Panc1 (cell line): ENCODE data around the gene HSF2BP. TPM values are rescaled to one million over a fixed set of nuclear protein-coding genes. Genes with fewer than 3 reads are reported as not detected.

Experiments
- ATAC-seq: fragments of 200-7000 bp; cut with Tn5 transposase; 2 replicates; pipeline ENCODE4 v1.9.1; 2020; ENCODE audit warnings: mild to moderate bottlenecking, moderate library complexity
- BruUV-seq: library from RNA; stranded (reverse); fragments of 400-500 nt; replicated peaks from 2 replicates; lab custom pipeline; 2021; lab: Mats Ljungman, UMichigan
- CTCF ChIA-PET: fragments of 300-600 bp; sonication (Branson Sonifier 250); formaldehyde crosslinking; loops from one replicate; lab custom pipeline; 2022; ENCODE audit warnings: antibody characterized with exemption; lab: Charles Lee
- POLR2A ChIA-PET: fragments of 300-600 bp; sonication (Branson Sonifier 250); formaldehyde crosslinking; loops from one replicate; lab custom pipeline; 2022; ENCODE audit warnings: antibody characterized with exemption; lab: Charles Lee
- DNase-seq: peaks from one replicate; pipeline ENCODE4 v3.0.0-alpha.2; 2010; ENCODE audit warnings: low read depth, low spot score
- H3K27ac ChIP-seq: 2 replicates; pipeline ENCODE4 v1.5.1; 2011; ENCODE audit warnings: mild to moderate bottlenecking, low read length, inconsistent platforms
- H3K27me3 ChIP-seq: fragments of 200-500 bp; sonication (Bioruptor generic); 2 replicates; pipeline ENCODE4 v1.6.0; 2014; ENCODE audit warnings: low read length, inconsistent platforms; ENCODE audit not compliant: control insufficient read depth, insufficient read depth
- H3K36me3 ChIP-seq: fragments of 200-500 bp; sonication (Bioruptor generic); 2 replicates; pipeline ENCODE4 v1.5.1; 2014; ENCODE audit warnings: inconsistent platforms, mild to moderate bottlenecking, low read length, moderate library complexity; ENCODE audit not compliant: control insufficient read depth, insufficient read depth
- H3K4me1 ChIP-seq: 2 replicates; pipeline ENCODE4 v1.5.1; 2011; ENCODE audit warnings: inconsistent platforms, mild to moderate bottlenecking, low read length, moderate library complexity; ENCODE audit not compliant: control insufficient read depth, insufficient read depth
- H3K4me3 ChIP-seq, 2 experiments: 2 replicates each; pipeline ENCODE4 v1.5.1; 2011 to 2012; ENCODE audit warnings: low read depth in 2 of 2, low read length in 2 of 2, mild to moderate bottlenecking in 2 of 2, inconsistent platforms in 1 of 2, moderate library complexity in 1 of 2
- H3K9me3 ChIP-seq: fragments of 200-500 bp; sonication (Bioruptor generic); 2 replicates; pipeline ENCODE4 v1.5.1; 2014; ENCODE audit warnings: low read depth, mild to moderate bottlenecking, inconsistent platforms, low read length, moderate library complexity; ENCODE audit not compliant: control insufficient read depth, insufficient read depth
- POLR2AphosphoS5 ChIP-seq: IDR thresholded peaks from 2 replicates; pipeline ENCODE4 v1.6.1; 2012; ENCODE audit warnings: mild to moderate bottlenecking, low read depth, low read length, moderate library complexity
- SIN3A ChIP-seq: IDR thresholded peaks from 2 replicates; pipeline ENCODE4 v1.6.1; 2012; ENCODE audit warnings: low read depth, mild to moderate bottlenecking, low read length, moderate library complexity, borderline replicate concordance; ENCODE audit not compliant: insufficient read depth
- TCF7L2 ChIP-seq: IDR thresholded peaks from 2 replicates; pipeline ENCODE4 v1.6.1; 2011; ENCODE audit warnings: mild to moderate bottlenecking, low read depth, low read length, inconsistent platforms
- in situ Hi-C: cut with HindIII; loops from 2 replicates; pipeline ENCODE4 v1.10.0; 2016; ENCODE audit warnings: low sequenced_read_pairs, low pct_unique_long_range_greater_than_20kb
- intact Hi-C: fragments of 100-400 bp; cut with micrococcal nuclease; formaldehyde crosslinking; loops from one replicate; pipeline ENCODE4 v1.10.0; 2022; ENCODE audit not compliant: unreplicated experiment
- total RNA-seq: library from RNA; stranded (reverse); gene quantifications from one replicate; pipeline ENCODE4 v1.2.1, GENCODE V29; 2021; ENCODE audit not compliant: unreplicated experiment
- TF ChIP-seq, protein P1 (sequence below), 2 experiments: IDR thresholded peaks; 2 replicates each; pipeline ENCODE4 v1.6.1; 2011 to 2012; ENCODE audit warnings: low read depth in 2 of 2, control low read depth in 1 of 2, low read length in 1 of 2, mild to moderate bottlenecking in 1 of 2, moderate library complexity in 1 of 2; ENCODE audit not compliant: insufficient read depth in 1 of 2
- TF ChIP-seq, protein P2 (sequence below): fragments of 450-650 bp; IDR thresholded peaks from 2 replicates; pipeline ENCODE4 v1.5.1; 2017; ENCODE audit warnings: mild to moderate bottlenecking

Gene HSF2BP
- total RNA-seq, 1 experiment from 2014 or later: 4.2 TPM

DNA sequence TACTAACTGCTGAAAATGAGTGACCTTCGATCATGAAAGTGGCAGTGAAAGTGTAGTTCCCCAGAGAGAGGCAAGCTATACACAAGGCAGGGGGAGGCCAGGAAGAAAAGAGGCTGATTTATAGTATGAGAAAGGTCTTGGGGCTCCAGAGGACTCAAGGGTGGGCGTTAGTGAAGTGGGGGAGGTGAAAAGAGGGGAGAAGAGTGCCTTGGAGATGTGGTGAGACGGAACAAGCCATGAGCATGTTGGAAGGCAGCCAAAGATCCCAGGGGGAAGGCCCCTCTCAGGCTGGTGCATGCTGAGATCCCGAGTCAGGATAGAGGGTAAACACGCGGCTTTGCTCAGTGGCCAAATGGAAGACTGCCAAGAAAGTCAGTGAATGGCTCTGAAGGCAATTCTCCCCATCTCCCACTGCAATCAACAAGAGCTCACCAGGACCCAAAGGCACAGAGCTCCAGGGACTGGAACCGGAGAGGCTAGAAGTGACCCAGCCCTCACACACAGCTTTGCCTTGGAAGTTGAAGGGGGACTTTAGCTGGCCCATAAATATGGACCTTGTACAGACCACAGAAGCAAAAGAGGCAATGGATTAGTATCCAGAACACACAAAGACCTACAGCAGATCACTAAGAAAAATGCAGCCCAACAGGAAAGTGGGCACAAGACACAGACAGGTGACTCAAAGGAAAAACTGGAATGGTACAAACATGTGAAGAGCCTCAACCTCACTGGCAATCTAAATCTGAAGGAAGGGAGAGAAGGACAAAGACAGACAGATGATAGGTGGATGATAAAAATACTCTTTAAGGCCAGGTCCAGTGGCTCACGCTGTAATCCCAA lies 49.6 kb downstream of the HSF2BP start:
- H3K4me1 ChIP-seq: peaks cover 16% of the 10 kb centered on the region
- CTCF ChIA-PET: interaction anchor here (0.7 kb wide), 1 partner anchor 297 kb away, joined by 4 read pairs; no protein-coding TSS in a partner anchor
- H3K36me3 ChIP-seq: no peaks in the 10 kb centered on the region
- no peak overlapping the region for H3K4me3 ChIP-seq
- POLR2A ChIA-PET: no interaction called here
- H3K27ac ChIP-seq: peak overlapping the region; percentile 73
- intact Hi-C loops (loop anchor here (5.0 kb wide), 1 partner anchor 38 kb away; no protein-coding TSS in a partner anchor), in situ Hi-C loops (no loop called here)
- ATAC-seq: peak; percentile 82
- no TSS peak for BruUV-seq
- H3K9me3 ChIP-seq: no peaks in the 10 kb centered on the region
- no peaks in the 10 kb centered on the region for H3K27me3 ChIP-seq
- no peak for DNase-seq
- no peak for TF ChIP-seq POLR2AphosphoS5
- no peak for TF ChIP-seq TCF7L2
- TF ChIP-seq, protein P1, sequence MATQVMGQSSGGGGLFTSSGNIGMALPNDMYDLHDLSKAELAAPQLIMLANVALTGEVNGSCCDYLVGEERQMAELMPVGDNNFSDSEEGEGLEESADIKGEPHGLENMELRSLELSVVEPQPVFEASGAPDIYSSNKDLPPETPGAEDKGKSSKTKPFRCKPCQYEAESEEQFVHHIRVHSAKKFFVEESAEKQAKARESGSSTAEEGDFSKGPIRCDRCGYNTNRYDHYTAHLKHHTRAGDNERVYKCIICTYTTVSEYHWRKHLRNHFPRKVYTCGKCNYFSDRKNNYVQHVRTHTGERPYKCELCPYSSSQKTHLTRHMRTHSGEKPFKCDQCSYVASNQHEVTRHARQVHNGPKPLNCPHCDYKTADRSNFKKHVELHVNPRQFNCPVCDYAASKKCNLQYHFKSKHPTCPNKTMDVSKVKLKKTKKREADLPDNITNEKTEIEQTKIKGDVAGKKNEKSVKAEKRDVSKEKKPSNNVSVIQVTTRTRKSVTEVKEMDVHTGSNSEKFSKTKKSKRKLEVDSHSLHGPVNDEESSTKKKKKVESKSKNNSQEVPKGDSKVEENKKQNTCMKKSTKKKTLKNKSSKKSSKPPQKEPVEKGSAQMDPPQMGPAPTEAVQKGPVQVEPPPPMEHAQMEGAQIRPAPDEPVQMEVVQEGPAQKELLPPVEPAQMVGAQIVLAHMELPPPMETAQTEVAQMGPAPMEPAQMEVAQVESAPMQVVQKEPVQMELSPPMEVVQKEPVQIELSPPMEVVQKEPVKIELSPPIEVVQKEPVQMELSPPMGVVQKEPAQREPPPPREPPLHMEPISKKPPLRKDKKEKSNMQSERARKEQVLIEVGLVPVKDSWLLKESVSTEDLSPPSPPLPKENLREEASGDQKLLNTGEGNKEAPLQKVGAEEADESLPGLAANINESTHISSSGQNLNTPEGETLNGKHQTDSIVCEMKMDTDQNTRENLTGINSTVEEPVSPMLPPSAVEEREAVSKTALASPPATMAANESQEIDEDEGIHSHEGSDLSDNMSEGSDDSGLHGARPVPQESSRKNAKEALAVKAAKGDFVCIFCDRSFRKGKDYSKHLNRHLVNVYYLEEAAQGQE (IDR thresholded peaks at IDR 0.05; ENCODE audit: insufficient read depth in 1 of 2, low read depth in 2 of 2, low read length in 1 of 2): no peak
- TF ChIP-seq SIN3A: no peak
- TF ChIP-seq, protein P2, sequence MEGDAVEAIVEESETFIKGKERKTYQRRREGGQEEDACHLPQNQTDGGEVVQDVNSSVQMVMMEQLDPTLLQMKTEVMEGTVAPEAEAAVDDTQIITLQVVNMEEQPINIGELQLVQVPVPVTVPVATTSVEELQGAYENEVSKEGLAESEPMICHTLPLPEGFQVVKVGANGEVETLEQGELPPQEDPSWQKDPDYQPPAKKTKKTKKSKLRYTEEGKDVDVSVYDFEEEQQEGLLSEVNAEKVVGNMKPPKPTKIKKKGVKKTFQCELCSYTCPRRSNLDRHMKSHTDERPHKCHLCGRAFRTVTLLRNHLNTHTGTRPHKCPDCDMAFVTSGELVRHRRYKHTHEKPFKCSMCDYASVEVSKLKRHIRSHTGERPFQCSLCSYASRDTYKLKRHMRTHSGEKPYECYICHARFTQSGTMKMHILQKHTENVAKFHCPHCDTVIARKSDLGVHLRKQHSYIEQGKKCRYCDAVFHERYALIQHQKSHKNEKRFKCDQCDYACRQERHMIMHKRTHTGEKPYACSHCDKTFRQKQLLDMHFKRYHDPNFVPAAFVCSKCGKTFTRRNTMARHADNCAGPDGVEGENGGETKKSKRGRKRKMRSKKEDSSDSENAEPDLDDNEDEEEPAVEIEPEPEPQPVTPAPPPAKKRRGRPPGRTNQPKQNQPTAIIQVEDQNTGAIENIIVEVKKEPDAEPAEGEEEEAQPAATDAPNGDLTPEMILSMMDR: no peak

DNA sequence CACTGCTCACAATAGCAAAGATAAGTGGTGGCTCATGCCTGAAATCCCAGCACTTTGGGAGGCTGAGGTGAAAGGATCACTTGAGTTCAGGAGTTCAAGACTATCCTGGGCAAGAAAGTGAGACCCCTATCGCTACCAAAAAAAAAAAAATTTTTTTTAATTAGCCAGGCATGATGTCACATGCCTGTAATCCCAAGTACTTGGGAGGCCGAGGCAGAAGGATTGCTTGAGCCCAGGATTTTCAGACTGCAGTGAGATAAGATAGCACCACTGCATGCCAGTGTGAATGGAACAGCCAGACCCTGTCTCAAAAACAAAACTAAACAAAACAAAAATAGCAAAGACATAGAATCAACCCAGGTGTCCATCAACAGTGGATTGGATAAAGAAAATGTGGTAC lies 50.6 kb downstream of the HSF2BP start:
- CTCF ChIA-PET: no interaction called here
- BruUV-seq: no TSS peak
- DNase-seq (no peak), ATAC-seq (no peak)
- Histone ChIP-seq H3K4me3 (no peak overlapping the region), H3K4me1 (peaks cover 18% of the 10 kb centered on the region), H3K9me3 (no peaks in the 10 kb centered on the region), H3K27ac (no peak overlapping the region), H3K36me3 (no peaks in the 10 kb centered on the region), H3K27me3 (no peaks in the 10 kb centered on the region)
- POLR2A ChIA-PET: no interaction called here
- intact Hi-C loops (no loop called here), in situ Hi-C loops (no loop called here)
- TF ChIP-seq, protein P1 (IDR thresholded peaks at IDR 0.05; ENCODE audit: insufficient read depth in 1 of 2, low read depth in 2 of 2, low read length in 1 of 2): no peak
- no peak for TF ChIP-seq POLR2AphosphoS5
- TF ChIP-seq, protein P2: no peak
- TF ChIP-seq TCF7L2: no peak
- no peak for TF ChIP-seq SIN3A
